GM23338 (cell line): Measurements from ENCODE around the gene CD300A. TPM values are rescaled to one million over a fixed set of nuclear protein-coding genes. Genes with fewer than 3 reads are reported as not detected.

Source experiments
- ATAC-seq: fragments of 200-7000 bp; cut with Tn5 transposase; 3 replicates; pipeline ENCODE4 v1.9.1; 2020
- DNase-seq: peaks from one replicate; pipeline ENCODE4 v3.0.0-alpha.2; 2015; ENCODE audit warnings: low spot score
- H2AFZ ChIP-seq: fragments of 200-600 bp; sonication (generic); 2 replicates; pipeline ENCODE4 v1.8.0; 2016; ENCODE audit warnings: antibody characterized with exemption, mild to moderate bottlenecking, moderate library complexity
- H3F3A ChIP-seq: fragments of 200-600 bp; sonication (generic); replicated peaks from 2 replicates; pipeline ENCODE4 v1.8.0; 2017; ENCODE audit warnings: antibody characterized with exemption, mixed run types, low read depth
- H3K27ac ChIP-seq: fragments of 200-600 bp; sonication (generic); 2 replicates; pipeline ENCODE4 v1.6.1; 2016; ENCODE audit warnings: low read depth
- H3K27me3 ChIP-seq: fragments of 200-600 bp; sonication (generic); 2 replicates; pipeline ENCODE4 v1.8.0; 2016; ENCODE audit warnings: mild to moderate bottlenecking, mixed run types, moderate library complexity; ENCODE audit not compliant: insufficient read depth
- H3K36me3 ChIP-seq: fragments of 200-600 bp; sonication (generic); 2 replicates; pipeline ENCODE4 v1.8.0; 2016; ENCODE audit warnings: mild to moderate bottlenecking; ENCODE audit not compliant: insufficient read depth
- H3K4me1 ChIP-seq: fragments of 200-600 bp; sonication (generic); 2 replicates; pipeline ENCODE4 v1.8.0; 2016; ENCODE audit warnings: mild to moderate bottlenecking, moderate library complexity; ENCODE audit not compliant: insufficient read depth
- H3K4me2 ChIP-seq: fragments of 200-600 bp; sonication (generic); 2 replicates; pipeline ENCODE4 v1.7.1; 2017; ENCODE audit warnings: mixed run types
- H3K4me3 ChIP-seq: fragments of 200-600 bp; sonication (generic); 2 replicates; pipeline ENCODE4 v1.6.1; 2016; ENCODE audit warnings: mixed run types
- H3K79me2 ChIP-seq: fragments of 200-600 bp; sonication (generic); replicated peaks from 2 replicates; pipeline ENCODE4 v1.8.0; 2017; ENCODE audit warnings: mild to moderate bottlenecking; ENCODE audit not compliant: insufficient read depth
- H3K9me2 ChIP-seq: fragments of 200-600 bp; sonication (generic); 2 replicates; pipeline ENCODE4 v1.8.0; 2017; ENCODE audit not compliant: insufficient read depth
- H4K20me1 ChIP-seq: fragments of 200-600 bp; sonication (generic); replicated peaks from 2 replicates; pipeline ENCODE4 v1.8.0; 2017; ENCODE audit warnings: mild to moderate bottlenecking; ENCODE audit not compliant: insufficient read depth
- H3K27ac Mint-ChIP-seq: 2 replicates; pipeline ENCODE4 v1.8.0; 2020; ENCODE audit warnings: inconsistent platforms, mild to moderate bottlenecking, moderate library complexity, mixed read lengths
- H3K27me3 Mint-ChIP-seq: 3 replicates; pipeline ENCODE4 v1.8.0; 2022; ENCODE audit warnings: low read depth, mild to moderate bottlenecking, moderate library complexity, mixed read lengths, inconsistent platforms; ENCODE audit not compliant: insufficient read depth, poor library complexity
- H3K36me3 Mint-ChIP-seq: 3 replicates; pipeline ENCODE4 v1.8.0; 2021; ENCODE audit warnings: low read depth, mild to moderate bottlenecking, inconsistent platforms, moderate library complexity, mixed read lengths
- H3K4me1 Mint-ChIP-seq: 3 replicates; pipeline ENCODE4 v1.8.0; 2020; ENCODE audit warnings: mild to moderate bottlenecking, inconsistent platforms, mixed read lengths
- H3K4me3 Mint-ChIP-seq: 3 replicates; pipeline ENCODE4 v1.8.0; 2021; ENCODE audit warnings: moderate library complexity, mild to moderate bottlenecking, inconsistent platforms, mixed read lengths
- H3K9me3 Mint-ChIP-seq: 3 replicates; pipeline ENCODE4 v1.8.0; 2020; ENCODE audit warnings: moderate library complexity, mild to moderate bottlenecking, inconsistent platforms, mixed read lengths
- CREB1 ChIP-seq: fragments of 250-450 bp; sonication (Bioruptor Pico); IDR thresholded peaks from 2 replicates; pipeline ENCODE4 v1.5.0; 2020; ENCODE audit warnings: low read depth, mild to moderate bottlenecking, moderate library complexity
- CTCF ChIP-seq, 2 experiments: fragments of 200-600 bp in 1 of 2; sonication (generic) in 1 of 2; conservative IDR thresholded peaks; 2 replicates each; pipeline versions ENCODE4 v1.5.1 to v1.6.1; 2016 to 2017; ENCODE audit warnings: antibody characterized with exemption in 2 of 2, low read depth in 2 of 2, mild to moderate bottlenecking in 2 of 2, moderate library complexity in 1 of 2
- ETS1 ChIP-seq: IDR thresholded peaks from 2 replicates; pipeline ENCODE4 v1.6.1; 2016; ENCODE audit warnings: antibody characterized with exemption
- EZH2 ChIP-seq: fragments of 200-600 bp; sonication (generic); IDR thresholded peaks from one replicate; pipeline ENCODE4 v1.8.0; 2017; ENCODE audit warnings: antibody characterized with exemption, mild to moderate bottlenecking, low read depth; ENCODE audit not compliant: unreplicated experiment
- EZH2phosphoT487 ChIP-seq: fragments of 200-600 bp; sonication (generic); IDR thresholded peaks from one replicate; pipeline ENCODE4 v1.8.1; 2018; ENCODE audit warnings: antibody characterized with exemption; ENCODE audit not compliant: unreplicated experiment
- JUNB ChIP-seq: IDR thresholded peaks from one replicate; pipeline ENCODE4 v1.6.1; 2016; ENCODE audit warnings: antibody characterized with exemption; ENCODE audit not compliant: unreplicated experiment
- NANOG ChIP-seq: IDR thresholded peaks from 2 replicates; pipeline ENCODE4 v1.6.1; 2016; ENCODE audit warnings: antibody characterized with exemption, borderline replicate concordance
- POLR2AphosphoS5 ChIP-seq: IDR thresholded peaks from 2 replicates; pipeline ENCODE4 v1.6.1; 2016; ENCODE audit warnings: antibody characterized with exemption, low read depth
- REST ChIP-seq: IDR thresholded peaks from one replicate; pipeline ENCODE4 v1.6.1; 2018; ENCODE audit warnings: antibody characterized with exemption; ENCODE audit not compliant: unreplicated experiment
- STAT1 ChIP-seq: IDR thresholded peaks from one replicate; pipeline ENCODE4 v1.6.1; 2016; ENCODE audit warnings: antibody characterized with exemption; ENCODE audit not compliant: unreplicated experiment
- ZNF114 ChIP-seq: fragments of 250-450 bp; sonication (Bioruptor Pico); IDR thresholded peaks from 2 replicates; pipeline ENCODE4 v1.5.0; 2020; ENCODE audit warnings: mild to moderate bottlenecking, moderate library complexity
- ZNF331 ChIP-seq: fragments of 250-450 bp; sonication (Bioruptor Pico); IDR thresholded peaks from 2 replicates; pipeline ENCODE4 v1.5.0; 2020; ENCODE audit warnings: low read depth, mild to moderate bottlenecking, moderate library complexity
- ZNF462 ChIP-seq: fragments of 250-450 bp; sonication (Bioruptor Pico); IDR thresholded peaks from 2 replicates; pipeline ENCODE4 v1.5.0; 2020; ENCODE audit warnings: mild to moderate bottlenecking, moderate library complexity
- polyA plus RNA-seq: library from polyadenylated mRNA; unstranded; fragments of >200 nt; fragmentation: Nextera tagmentation; extraction: Ambion mirVana; gene quantifications from 2 replicates; pipeline ENCODE4 v1.2.1, GENCODE V29; 2016
- total RNA-seq: library from RNA; depleted of rRNA; stranded (reverse); fragments of >200 nt; shearing (Covaris generic); gene quantifications from 2 replicates; pipeline ENCODE4 v1.2.3, GENCODE V29; 2014

Gene CD300A
- total and polyA plus RNA-seq, 2 experiments from 2014 or later, result 0.37 to 0.45 TPM

GRCh38 chr17:74435775-74436359 is 30.6 kb upstream of the CD300A start:
- no peak overlapping the region for H2AFZ ChIP-seq
- peaks cover 26% of the 10 kb centered on the region for H3K27me3 Mint-ChIP-seq
- H4K20me1 ChIP-seq, result no peaks in the 10 kb centered on the region; the same call in 1 of the 2 replicates
- H3K36me3 Mint-ChIP-seq, result peaks cover 7% of the 10 kb centered on the region; the same call in 1 of the 3 replicates
- H3K36me3 ChIP-seq, result no peaks in the 10 kb centered on the region
- H3K27ac Mint-ChIP-seq, result no peak overlapping the region
- 0 out of 2 replicates have a peak, but pooled peaks cover 3% of the 10 kb centered on the region for H3F3A ChIP-seq
- ATAC-seq (no peak), DNase-seq (no peak)
- no peak for TF ChIP-seq EZH2
- no peak for TF ChIP-seq ZNF331
- no peak for TF ChIP-seq ZNF462
- TF ChIP-seq POLR2AphosphoS5, result no peak
- no peak for TF ChIP-seq ZNF114
- no peak for TF ChIP-seq REST
- no peak for TF ChIP-seq EZH2phosphoT487
- no peak for TF ChIP-seq CTCF (conservative IDR thresholded peaks at IDR 0.05; ENCODE audit: low read depth in 2 of 2)
- no peak for TF ChIP-seq JUNB
- TF ChIP-seq STAT1, result no peak
- TF ChIP-seq CREB1 (CRISPR knock-in tag), result no peak
- no peak for TF ChIP-seq ETS1
- no peak for TF ChIP-seq NANOG
- H3K4me3 ChIP-seq, result no peak overlapping the region
- no peaks in the 10 kb centered on the region; the same call in 2 of the 3 replicates for H3K9me3 Mint-ChIP-seq
- peaks cover 9% of the 10 kb centered on the region; the same call in 1 of the 2 replicates for H3K4me1 ChIP-seq
- no peaks in the 10 kb centered on the region; the same call in none of the 2 replicates for H3K79me2 ChIP-seq
- peaks cover 18% of the 10 kb centered on the region for H3K4me1 Mint-ChIP-seq
- no peak overlapping the region for H3K4me3 Mint-ChIP-seq
- no peak overlapping the region for H3K27ac ChIP-seq
- no peak overlapping the region for H3K4me2 ChIP-seq
- no peaks in the 10 kb centered on the region for H3K9me2 ChIP-seq
- H3K27me3 ChIP-seq, result peaks cover 28% of the 10 kb centered on the region
